Lung (tissue), 12 donors: ENCODE data around the gene NMUR1. TPM values are rescaled to one million over a fixed set of nuclear protein-coding genes. Genes with fewer than 3 reads are reported as not detected.
"Not testable (repeated sequence)": the region's sequence is repeated elsewhere in the genome, so short reads cannot be mapped to it uniquely, and the experiment has no call there.

ENCODE experiments used
- ATAC-seq: fragments of 200-7000 bp; cut with Tn5 transposase; one replicate; pipeline ENCODE4 v1.9.1; 2020; ENCODE audit warnings: moderate number of reproducible peaks; ENCODE audit not compliant: insufficient read depth, low FRiP score
- DNase-seq, 3 donors: peaks; one replicate each; pipeline ENCODE4 v3.0.0-alpha.2; 2013 to 2017
- H3K27ac ChIP-seq, 2 donors: one replicate each; pipeline ENCODE4 v1.5.1; 2013; ENCODE audit warnings: mild to moderate bottlenecking in 2 of 2, moderate library complexity in 2 of 2, control low read depth in 1 of 2, inconsistent platforms in 1 of 2, low read depth in 1 of 2, low read length in 1 of 2
- H3K27me3 ChIP-seq, 3 donors: one replicate each; pipeline ENCODE4 v1.5.1; 2013; ENCODE audit warnings: low read length in 2 of 3; ENCODE audit not compliant: control insufficient read depth in 3 of 3, insufficient read depth in 3 of 3
- H3K36me3 ChIP-seq, 4 donors: one replicate each; pipeline ENCODE4 v1.5.1; 2013; ENCODE audit warnings: low read length in 4 of 4, mild to moderate bottlenecking in 1 of 4, moderate library complexity in 1 of 4; ENCODE audit not compliant: control insufficient read depth in 4 of 4, insufficient read depth in 4 of 4
- H3K4me1 ChIP-seq, 5 donors: one replicate each; pipeline ENCODE4 v1.5.1; 2013; ENCODE audit warnings: low read length in 5 of 5, mild to moderate bottlenecking in 2 of 5, moderate library complexity in 1 of 5; ENCODE audit not compliant: control insufficient read depth in 5 of 5, insufficient read depth in 5 of 5
- H3K4me3 ChIP-seq: one replicate; pipeline ENCODE4 v1.5.1; 2013; ENCODE audit warnings: mild to moderate bottlenecking, control low read depth, moderate library complexity
- H3K9ac ChIP-seq, 2 donors: one replicate each; pipeline ENCODE4 v1.5.1; 2013; ENCODE audit warnings: low read length in 2 of 2, control low read depth in 1 of 2; ENCODE audit not compliant: insufficient read depth in 1 of 2
- H3K9me3 ChIP-seq, 4 donors: one replicate each; pipeline ENCODE4 v1.5.1; 2013; ENCODE audit warnings: low read length in 3 of 4, mild to moderate bottlenecking in 1 of 4, moderate library complexity in 1 of 4; ENCODE audit not compliant: control insufficient read depth in 4 of 4, insufficient read depth in 3 of 4
- WGBS, 2 donors: extraction: QIAGEN DNeasy Blood & Tissue Kit; methylation state at CpG; one replicate each; pipeline ENCODE4 v1.1.7; 2013; 5-methylcytosine and 5-hydroxymethylcytosine counted together
- polyA plus RNA-seq, 2 donors: library from polyadenylated mRNA; stranded (reverse); fragments of 200-250 nt; gene quantifications; one replicate each; pipeline ENCODE4 v1.2.1, GENCODE V29; 2013
- total RNA-seq, 2 donors: library from RNA; depleted of rRNA in 1 of 2; stranded (reverse); fragments of >200 nt in 1 of 2; gene quantifications; one replicate each; pipeline ENCODE4 v1.2.1, GENCODE V29; 2014 to 2021
- TF ChIP-seq, protein P1 (sequence below): IDR thresholded peaks from 2 replicates; pipeline ENCODE4 v1.5.1; 2012; ENCODE audit warnings: mild to moderate bottlenecking; ENCODE audit errors: control extremely low read depth, extremely low read depth
- donor health status: control.
- donor health status: control.
- donor health status: Bipolar disorder and iron deficiency.
- donor health status: healthy.
- donor health status: DM: yes; HTN: yes; CAD: no.

The NMUR1 gene
- total and polyA plus RNA-seq, 4 donors, result 0.65 to 1.2 (median 0.80) TPM

DNA sequence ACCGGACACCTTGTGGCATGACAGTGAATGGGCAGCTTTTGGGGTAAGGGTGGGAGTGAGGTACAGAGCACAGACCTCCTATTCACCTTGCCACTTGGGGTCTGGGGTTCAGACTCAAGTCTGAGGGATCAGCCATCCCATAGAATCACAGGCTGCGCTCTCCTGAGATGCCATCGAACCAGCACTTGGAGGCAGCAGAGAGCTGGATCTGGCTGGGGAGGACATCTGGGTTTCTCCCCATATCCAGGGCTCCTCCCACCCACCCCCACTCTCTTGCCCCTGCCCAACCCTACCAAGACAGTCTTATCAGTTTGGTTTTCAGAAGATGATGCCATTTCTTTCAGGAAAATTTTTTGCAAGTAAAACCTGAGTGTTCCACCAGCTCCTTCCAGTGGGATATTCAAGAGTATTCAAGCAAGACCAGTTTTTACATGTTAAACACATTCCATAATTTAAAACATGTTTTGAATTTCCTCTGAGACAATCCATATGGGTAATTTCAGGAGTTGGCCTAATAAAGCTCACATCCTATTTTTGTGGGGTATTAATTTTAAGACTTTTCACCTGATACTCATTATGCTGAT lies 33.2 kb upstream of the NMUR1 start:
- Histone ChIP-seq H3K36me3 (no peaks in the 10 kb centered on the region), H3K9me3 (no peaks in the 10 kb centered on the region), H3K27ac (no peak overlapping the region), H3K9ac (no peak overlapping the region), H3K27me3 (no peaks in the 10 kb centered on the region), H3K4me1 (peaks cover 0 to 5% (median 0%) of the 10 kb centered on the region in 5 donors), H3K4me3 (no peak overlapping the region)
- ATAC-seq, result no peak
- TF ChIP-seq, protein P1, sequence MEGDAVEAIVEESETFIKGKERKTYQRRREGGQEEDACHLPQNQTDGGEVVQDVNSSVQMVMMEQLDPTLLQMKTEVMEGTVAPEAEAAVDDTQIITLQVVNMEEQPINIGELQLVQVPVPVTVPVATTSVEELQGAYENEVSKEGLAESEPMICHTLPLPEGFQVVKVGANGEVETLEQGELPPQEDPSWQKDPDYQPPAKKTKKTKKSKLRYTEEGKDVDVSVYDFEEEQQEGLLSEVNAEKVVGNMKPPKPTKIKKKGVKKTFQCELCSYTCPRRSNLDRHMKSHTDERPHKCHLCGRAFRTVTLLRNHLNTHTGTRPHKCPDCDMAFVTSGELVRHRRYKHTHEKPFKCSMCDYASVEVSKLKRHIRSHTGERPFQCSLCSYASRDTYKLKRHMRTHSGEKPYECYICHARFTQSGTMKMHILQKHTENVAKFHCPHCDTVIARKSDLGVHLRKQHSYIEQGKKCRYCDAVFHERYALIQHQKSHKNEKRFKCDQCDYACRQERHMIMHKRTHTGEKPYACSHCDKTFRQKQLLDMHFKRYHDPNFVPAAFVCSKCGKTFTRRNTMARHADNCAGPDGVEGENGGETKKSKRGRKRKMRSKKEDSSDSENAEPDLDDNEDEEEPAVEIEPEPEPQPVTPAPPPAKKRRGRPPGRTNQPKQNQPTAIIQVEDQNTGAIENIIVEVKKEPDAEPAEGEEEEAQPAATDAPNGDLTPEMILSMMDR, result peak; percentile 34
- WGBS, 2 donors, result 30 to 55% methylated on average over 3 of the region's 3 CpGs
- peak; percentile 37 to 54 (median 37) for DNase-seq

DNA sequence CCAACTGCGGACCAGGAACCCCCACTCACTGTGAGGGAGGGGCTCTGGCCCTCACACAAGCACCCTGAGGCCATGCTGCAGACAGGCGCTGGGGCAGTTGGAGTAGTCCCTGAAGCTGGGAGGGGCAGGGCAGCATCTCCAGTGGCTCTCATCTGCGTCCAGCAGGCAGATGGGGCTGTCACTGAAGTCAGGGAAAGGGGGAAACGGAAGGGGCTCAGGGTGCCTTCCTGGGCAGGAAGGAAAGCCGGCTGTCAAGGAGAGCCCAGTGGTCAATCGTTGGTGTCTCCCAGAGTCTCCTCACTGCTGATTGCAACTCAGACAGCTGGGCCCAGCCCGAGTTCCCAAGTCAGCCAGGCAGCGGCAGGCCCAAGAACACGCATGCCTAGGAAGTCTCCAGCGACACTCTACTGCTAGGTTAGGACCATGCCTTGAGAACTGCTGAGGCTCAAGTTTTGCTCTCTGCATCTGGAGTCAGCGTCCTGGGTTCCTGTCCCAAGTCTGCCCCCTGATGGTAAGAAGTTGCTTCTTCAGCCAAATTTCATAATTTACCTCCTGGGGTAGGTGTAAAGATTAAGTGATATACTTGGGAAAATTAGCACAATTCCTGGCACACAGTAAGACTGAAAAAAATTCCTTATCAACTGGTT lies 27.4 kb upstream of the NMUR1 start:
- 30 to 33% methylated on average over 11 of the region's 11 CpGs for WGBS, 2 donors
- Histone ChIP-seq H3K4me1 (peaks cover 0 to 9% (median 5%) of the 10 kb centered on the region in 5 donors), H3K27ac (peak overlapping the region in 1 of 2 donors; percentile 66), H3K9ac (peak overlapping the region in 1 of 2 donors; percentile 14), H3K36me3 (no peaks in the 10 kb centered on the region), H3K27me3 (no peaks in the 10 kb centered on the region), H3K4me3 (no peak overlapping the region), H3K9me3 (peaks cover 0 to 2% (median under 1%) of the 10 kb centered on the region in 4 donors)
- TF ChIP-seq, protein P1, result peak; percentile 74
- DNase-seq (peak; percentile 79 to 93 (median 88)), ATAC-seq (peak; percentile 93)

DNA sequence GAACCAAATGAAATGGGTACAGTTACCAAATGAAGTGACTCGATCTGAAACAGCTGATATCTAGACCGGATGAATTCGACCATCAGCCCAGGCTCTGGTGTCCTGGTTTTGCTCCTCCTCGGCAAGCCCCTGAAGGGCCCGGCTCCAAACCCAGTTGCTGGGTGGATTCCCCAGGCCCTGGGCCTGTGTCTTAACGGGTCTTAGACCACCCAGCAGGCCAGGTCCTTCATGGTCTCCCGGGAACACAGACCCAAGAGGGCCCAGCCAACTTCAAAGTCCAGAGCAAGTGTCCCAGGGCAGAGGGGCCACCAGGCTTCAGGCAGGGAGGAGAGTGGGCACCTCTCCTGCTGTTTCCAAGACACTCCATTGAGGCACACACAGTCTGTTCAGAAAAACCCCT lies 26.7 kb upstream of the NMUR1 start:
- Histone ChIP-seq H3K4me3 (no peak overlapping the region), H3K27ac (peak overlapping the region in 1 of 2 donors; percentile 13), H3K9me3 (peaks cover 0 to 4% (median 2%) of the 10 kb centered on the region in 4 donors), H3K27me3 (no peaks in the 10 kb centered on the region), H3K36me3 (no peaks in the 10 kb centered on the region), H3K9ac (no peak overlapping the region), H3K4me1 (peaks cover 0 to 9% (median 5%) of the 10 kb centered on the region in 5 donors)
- 84 to 94% methylated on average over 7 of the region's 7 CpGs for WGBS, 2 donors
- no peak for DNase-seq
- ATAC-seq, result no peak
- TF ChIP-seq, protein P1, result no peak

DNA sequence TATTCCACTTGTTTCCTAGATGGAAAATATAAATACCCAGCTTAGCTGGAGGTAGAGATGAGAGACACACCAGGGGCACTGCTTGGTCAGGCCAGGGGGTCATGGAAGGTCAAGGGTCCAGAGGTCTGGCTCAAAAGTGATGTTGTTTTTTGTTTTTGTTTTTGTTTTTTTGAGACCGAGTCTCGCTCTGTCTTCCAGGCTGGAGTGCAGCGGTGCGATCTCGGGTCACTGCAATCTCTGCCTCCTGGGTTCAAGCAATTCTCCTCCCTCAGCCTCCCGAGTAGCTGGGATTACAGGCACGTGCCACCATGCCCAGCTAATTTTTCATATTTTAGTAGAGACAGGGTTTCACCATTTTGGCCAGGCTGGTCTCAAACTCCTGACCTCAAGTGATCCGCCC lies 26.3 kb upstream of the NMUR1 start:
- not testable (repeated sequence) for DNase-seq, H3K36me3 ChIP-seq, ATAC-seq, H3K27me3 ChIP-seq, H3K4me1 ChIP-seq, H3K4me3 ChIP-seq, H3K9me3 ChIP-seq, H3K9ac ChIP-seq, H3K27ac ChIP-seq
- 95 to 96% methylated on average over 8 of the region's 8 CpGs for WGBS, 2 donors
